ENCODE data around the gene RASL11B.

GRCh38 chr4:52867163-52867562 lies 5.0 kb downstream of the RASL11B start:
- TF ChIP-seq CTCF (IDR thresholded peaks at IDR 0.05; ENCODE audit: extremely low read depth in 1 of 2, insufficient read depth in 1 of 2, low read depth in 1 of 2, low read length in 2 of 2) (no peak), POLR2AphosphoS5 (IDR thresholded peaks at IDR 0.05; ENCODE audit: insufficient read depth, low read depth, low read length) (no peak), JUN (IDR thresholded peaks at IDR 0.05; ENCODE audit: borderline replicate concordance, insufficient read depth, insufficient read length, low read depth) (no peak), EZH2 (IDR thresholded peaks at IDR 0.05; ENCODE audit: borderline replicate concordance, low read depth, low read length, severe bottlenecking) (no peak)
